NCI-H2171 treated with DMSO at 0.1 percent for 48 hours (cell line): ENCODE results near the gene CYB561D1.
A peak's percentile ranks its signal among the peaks of the same experiment; 100 is the strongest.
"Not testable (repeated sequence)": the region's sequence is repeated elsewhere in the genome, so short reads cannot be mapped to it uniquely, and the experiment has no call there.

ENCODE experiments used
- DNase-seq: peaks from one replicate; lab custom pipeline; 2025; lab: John Stamatoyannopoulos, UW

The CYB561D1 gene

GRCh38 chr1:109493805-109494539 lies at the start of gene CYB561D1:
TSS of gene CYB561D1 (plus strand) at chr1:109494094. CDS start at chr1:109494140, 46 bp downstream.
- peak; percentile 82 for DNase-seq

- DNase-seq, result no peak
Observed at GRCh38 chr1:109444346-109444745, 49.5 kb upstream of the CYB561D1 start.

GRCh38 chr1:109445949-109446695 lies 47.8 kb upstream of the CYB561D1 start:
- not testable (repeated sequence) for DNase-seq

GRCh38 chr1:109447524-109447923 lies 46.4 kb upstream of the CYB561D1 start:
- DNase-seq, result no peak

GRCh38 chr1:109454497-109455133 lies 39.3 kb upstream of the CYB561D1 start:
- DNase-seq, result no peak

- no peak for DNase-seq
Observed at GRCh38 chr1:109457819-109458218, 36.1 kb upstream of the CYB561D1 start.

GRCh38 chr1:109466125-109466451 lies 27.8 kb upstream of the CYB561D1 start:
- no peak for DNase-seq

- DNase-seq, result no peak
Observed at GRCh38 chr1:109466452-109467300, 27.2 kb upstream of the CYB561D1 start, which contains the start of gene SYPL2. TSS of gene SYPL2 (plus strand) at chr1:109466546. CDS start at chr1:109466844, 298 bp downstream.

GRCh38 chr1:109467301-109467777 lies 26.6 kb upstream of the CYB561D1 start:
- DNase-seq, result no peak

- DNase-seq, result no peak
Observed at GRCh38 chr1:109468061-109468460, 25.8 kb upstream of the CYB561D1 start.

GRCh38 chr1:109468903-109469302 lies 25.0 kb upstream of the CYB561D1 start:
- no peak for DNase-seq

- DNase-seq, result no peak
Observed at GRCh38 chr1:109470245-109470644, 23.6 kb upstream of the CYB561D1 start.

- DNase-seq, result no peak
Observed at GRCh38 chr1:109472779-109473178, 21.1 kb upstream of the CYB561D1 start.

GRCh38 chr1:109473284-109474057 lies 20.4 kb upstream of the CYB561D1 start:
- DNase-seq, result not testable (repeated sequence)

GRCh38 chr1:109474697-109475096 lies 19.2 kb upstream of the CYB561D1 start:
- no peak for DNase-seq

- DNase-seq, result no peak
Observed at GRCh38 chr1:109475261-109475660, 18.6 kb upstream of the CYB561D1 start.

- DNase-seq, result no peak
Observed at GRCh38 chr1:109476825-109477224, 17.1 kb upstream of the CYB561D1 start.

- DNase-seq, result no peak
Observed at GRCh38 chr1:109477821-109478220, 16.1 kb upstream of the CYB561D1 start.

GRCh38 chr1:109478806-109479205 lies 15.1 kb upstream of the CYB561D1 start:
- no peak for DNase-seq

- DNase-seq, result no peak
Observed at GRCh38 chr1:109479311-109479710, 14.6 kb upstream of the CYB561D1 start.

GRCh38 chr1:109479901-109480300 lies 14.0 kb upstream of the CYB561D1 start:
- no peak for DNase-seq
